Measurements from ENCODE around the gene STK16.

The STK16 gene

GRCh38 chr2:219214141-219214540 is 31.1 kb upstream of the STK16 start:
- DNase-seq = no peak

GRCh38 chr2:219214786-219215185 is 30.5 kb upstream of the STK16 start:
- DNase-seq = no peak

GRCh38 chr2:219215871-219216534 is 29.3 kb upstream of the STK16 start:
- DNase-seq = no peak

- no peak for DNase-seq
Observed at GRCh38 chr2:219216535-219216915, 28.8 kb upstream of the STK16 start.

- DNase-seq = no peak
Observed at GRCh38 chr2:219218217-219218731, 27.0 kb upstream of the STK16 start.

GRCh38 chr2:219218732-219219701 is 26.3 kb upstream of the STK16 start, which contains the start of gene ABCB6:
Gene ABCB6 (minus strand): TSS chr2:219218958. CDS start chr2:219218673, 285 bp downstream.
- peak; percentile 83 to 86 for DNase-seq

- no peak for DNase-seq
Observed at GRCh38 chr2:219219784-219220532, 25.3 kb upstream of the STK16 start.

- DNase-seq = no peak
Observed at GRCh38 chr2:219220652-219221402, 24.5 kb upstream of the STK16 start.

GRCh38 chr2:219221957-219222518 is 23.2 kb upstream of the STK16 start:
- no peak for DNase-seq

- no peak for DNase-seq
Observed at GRCh38 chr2:219223831-219224610, 21.3 kb upstream of the STK16 start.

- DNase-seq = no peak
Observed at GRCh38 chr2:219225350-219225749, 19.9 kb upstream of the STK16 start.

- DNase-seq = no peak
Observed at GRCh38 chr2:219228041-219228910, 17.0 kb upstream of the STK16 start.

GRCh38 chr2:219228911-219229304 is 16.4 kb upstream of the STK16 start:
- DNase-seq = no peak

GRCh38 chr2:219229305-219230058 is 15.8 kb upstream of the STK16 start, which contains the start of the genes ANKZF1 and ATG9A:
Gene ANKZF1 (plus strand): TSS chr2:219229806. CDS start chr2:219230258, 452 bp downstream.
Gene ATG9A (minus strand): TSS chr2:219229636. CDS start chr2:219228024, 1,612 bp downstream.
- peak; percentile 98 for DNase-seq

- no peak for DNase-seq
Observed at GRCh38 chr2:219230059-219230540, 15.2 kb upstream of the STK16 start.

GRCh38 chr2:219234331-219234730 is 10.9 kb upstream of the STK16 start:
- DNase-seq = no peak

GRCh38 chr2:219243291-219243761 is 2.0 kb upstream of the STK16 start:
- no peak for DNase-seq

- DNase-seq = no peak
Observed at GRCh38 chr2:219244789-219245147, 511 bp upstream of the STK16 start.

GRCh38 chr2:219245899-219246230 is 586 bp downstream of the STK16 start:
- DNase-seq = no peak
